GM23248 (cell line): ENCODE measurements around the gene DERA.

Experiments used
- EZH2 ChIP-seq: fragments of 200-600 bp; sonication (generic); IDR thresholded peaks from 2 replicates; pipeline ENCODE4 v1.6.1; 2018; ENCODE audit warnings: antibody characterized with exemption, mild to moderate bottlenecking; ENCODE audit not compliant: insufficient read depth, poor library complexity, severe bottlenecking
- EZH2phosphoT487 ChIP-seq: fragments of 200-600 bp; sonication (generic); IDR thresholded peaks from 2 replicates; pipeline ENCODE4 v1.6.1; 2018; ENCODE audit warnings: antibody characterized with exemption, moderate library complexity, mild to moderate bottlenecking, low read depth; ENCODE audit not compliant: insufficient read depth

DNA sequence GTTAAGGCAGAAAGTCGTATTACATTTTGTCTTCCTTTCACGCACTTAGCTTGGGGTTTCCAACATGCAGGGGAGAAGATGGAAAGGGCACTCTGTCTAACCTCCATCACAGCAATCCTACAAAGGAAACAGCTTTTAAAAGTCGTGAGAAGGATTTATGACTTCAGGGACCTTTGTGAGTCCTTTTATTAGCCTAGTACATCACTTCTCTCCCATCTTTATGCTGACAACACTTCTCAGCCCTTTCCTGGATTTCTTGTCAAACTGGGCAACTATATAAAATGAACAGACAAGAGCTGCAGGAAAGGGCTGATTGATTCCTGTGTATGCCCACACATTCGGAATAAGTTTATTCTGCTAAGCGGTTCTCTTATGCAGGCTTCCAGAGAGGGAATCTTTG is 159.0 kb downstream of the DERA start:
- TF ChIP-seq EZH2phosphoT487 (no peak), EZH2 (no peak)
